HG02943 (cell line): ENCODE data around the gene NR1I3.
A peak's percentile ranks its signal among the peaks of the same experiment; 100 is the strongest.

ENCODE experiments used
- ATAC-seq: cut with Tn5 transposase; IDR thresholded peaks from one replicate; pipeline ENCODE4 v1.9.1; 2021; ENCODE audit warnings: mild to moderate bottlenecking, low read depth, moderate library complexity; ENCODE audit not compliant: unreplicated experiment

NR1I3 gene

DNA sequence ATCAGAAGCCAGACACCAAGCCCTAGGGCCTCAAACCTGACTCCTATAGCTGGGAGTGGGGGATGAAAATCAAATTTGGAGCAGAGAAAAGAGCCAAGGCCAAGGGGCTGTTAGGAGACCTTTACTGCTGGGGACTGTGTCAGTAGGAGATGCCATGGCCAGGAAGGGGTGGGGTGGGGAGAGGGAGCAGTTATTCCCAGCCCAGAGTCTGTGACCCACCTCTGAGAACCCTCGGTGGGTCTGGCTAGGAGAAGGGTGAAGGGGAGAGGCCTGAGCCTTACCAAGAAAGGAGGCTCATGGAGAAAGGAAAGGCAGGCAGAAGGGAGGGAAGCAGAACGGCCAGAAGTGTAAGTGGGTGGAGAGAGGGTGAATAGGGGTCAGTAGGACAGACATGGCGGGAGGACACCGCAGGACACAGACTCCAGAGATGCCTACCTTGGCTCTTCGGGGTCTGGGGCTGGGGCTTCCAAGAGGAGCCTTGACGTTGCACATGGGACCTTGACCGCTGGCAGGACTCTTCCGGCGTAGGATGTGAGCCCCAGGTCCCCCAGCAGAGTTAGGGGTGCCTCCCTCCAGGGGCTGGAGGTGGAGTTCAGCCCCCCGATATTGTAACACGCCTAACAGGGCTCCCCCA is 40.3 kb downstream of the NR1I3 start:
- ATAC-seq, result no peak

DNA sequence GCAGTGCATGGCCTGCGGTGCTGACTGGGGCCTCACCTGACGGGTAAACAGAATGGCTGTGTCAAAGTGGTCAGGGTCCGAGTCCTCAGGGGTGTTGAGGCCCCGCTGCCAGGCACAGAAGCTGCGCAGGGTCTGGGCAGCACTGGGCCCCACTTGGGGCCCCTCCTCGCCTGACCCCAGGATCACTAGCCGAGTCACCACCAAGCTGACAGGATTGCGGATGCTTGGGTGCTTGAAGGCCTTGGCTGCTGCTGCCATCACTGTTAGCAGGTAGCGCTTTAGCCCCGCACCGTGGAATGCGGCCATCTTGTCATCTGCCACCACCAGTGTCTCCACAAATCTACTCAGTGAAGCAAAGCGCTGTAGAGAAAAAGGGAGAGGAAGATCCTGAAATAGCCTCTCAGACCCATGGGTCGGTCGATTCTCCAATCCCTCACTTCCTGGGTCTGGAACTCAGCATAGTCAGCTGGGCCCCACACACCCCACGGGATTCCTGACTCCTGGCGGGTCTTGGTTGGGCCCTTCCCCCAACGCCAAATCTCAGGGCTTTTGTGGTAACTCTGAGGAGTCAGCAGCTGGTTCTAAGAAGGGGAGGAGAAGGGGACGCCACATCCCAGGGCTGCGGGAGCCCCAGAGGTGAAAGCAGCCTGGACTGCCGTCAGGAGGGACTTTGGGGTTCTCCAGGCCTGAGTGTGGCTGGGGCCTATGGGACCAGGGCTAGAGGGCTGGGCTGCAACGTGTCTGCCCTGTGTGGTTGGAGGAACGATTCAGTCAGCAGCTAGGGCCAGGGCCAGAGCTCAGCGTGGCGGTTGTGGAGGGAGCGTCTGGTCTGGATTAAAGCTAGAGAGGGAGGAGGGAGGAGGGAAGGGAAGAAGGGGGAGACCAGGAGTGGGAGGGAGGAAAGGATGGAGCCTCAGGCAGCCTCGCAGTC is 41.2 kb downstream of the NR1I3 start:
- ATAC-seq, result no peak

DNA sequence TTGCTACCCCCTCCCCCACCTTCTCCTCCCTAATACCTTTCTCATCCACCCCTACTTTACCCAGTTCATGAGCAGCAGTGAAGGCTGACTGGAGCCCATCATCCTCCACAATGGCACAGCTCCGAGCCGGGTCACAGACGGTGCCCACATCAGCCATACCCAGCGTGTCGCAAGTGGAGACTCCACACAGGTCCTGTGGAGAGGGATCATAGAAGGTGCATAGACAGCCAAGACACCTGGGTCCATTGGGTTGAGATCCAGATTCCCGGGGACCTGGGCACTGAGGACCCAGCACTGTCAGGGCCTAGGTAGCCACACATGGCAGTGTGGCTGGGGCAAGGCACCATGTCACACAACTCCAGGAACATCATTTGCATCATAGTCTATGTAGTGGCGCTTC is 41.9 kb downstream of the NR1I3 start:
- no peak for ATAC-seq

DNA sequence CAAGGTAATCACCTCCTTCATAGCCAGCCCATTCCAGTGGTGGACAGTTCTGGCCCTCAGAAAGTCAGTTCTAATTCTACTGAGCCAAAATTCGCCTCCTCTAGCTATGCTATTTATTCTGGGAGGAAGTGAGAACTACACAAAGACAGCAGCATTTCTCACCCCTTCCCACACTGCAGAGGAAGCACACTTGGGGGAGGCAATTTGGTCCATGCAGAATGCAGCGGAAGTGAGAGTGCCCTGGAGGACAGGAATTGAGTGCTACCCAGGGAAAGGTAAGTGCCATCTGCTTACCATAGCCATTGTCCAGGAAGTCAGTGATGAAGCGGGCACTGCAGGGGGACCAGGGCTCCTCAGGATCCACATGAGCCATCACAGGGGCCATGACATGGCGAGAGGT is 42.8 kb downstream of the NR1I3 start:
- no peak for ATAC-seq

GRCh38 chr1:161193561-161194235 is 44.3 kb downstream of the NR1I3 start:
- ATAC-seq, result no peak

DNA sequence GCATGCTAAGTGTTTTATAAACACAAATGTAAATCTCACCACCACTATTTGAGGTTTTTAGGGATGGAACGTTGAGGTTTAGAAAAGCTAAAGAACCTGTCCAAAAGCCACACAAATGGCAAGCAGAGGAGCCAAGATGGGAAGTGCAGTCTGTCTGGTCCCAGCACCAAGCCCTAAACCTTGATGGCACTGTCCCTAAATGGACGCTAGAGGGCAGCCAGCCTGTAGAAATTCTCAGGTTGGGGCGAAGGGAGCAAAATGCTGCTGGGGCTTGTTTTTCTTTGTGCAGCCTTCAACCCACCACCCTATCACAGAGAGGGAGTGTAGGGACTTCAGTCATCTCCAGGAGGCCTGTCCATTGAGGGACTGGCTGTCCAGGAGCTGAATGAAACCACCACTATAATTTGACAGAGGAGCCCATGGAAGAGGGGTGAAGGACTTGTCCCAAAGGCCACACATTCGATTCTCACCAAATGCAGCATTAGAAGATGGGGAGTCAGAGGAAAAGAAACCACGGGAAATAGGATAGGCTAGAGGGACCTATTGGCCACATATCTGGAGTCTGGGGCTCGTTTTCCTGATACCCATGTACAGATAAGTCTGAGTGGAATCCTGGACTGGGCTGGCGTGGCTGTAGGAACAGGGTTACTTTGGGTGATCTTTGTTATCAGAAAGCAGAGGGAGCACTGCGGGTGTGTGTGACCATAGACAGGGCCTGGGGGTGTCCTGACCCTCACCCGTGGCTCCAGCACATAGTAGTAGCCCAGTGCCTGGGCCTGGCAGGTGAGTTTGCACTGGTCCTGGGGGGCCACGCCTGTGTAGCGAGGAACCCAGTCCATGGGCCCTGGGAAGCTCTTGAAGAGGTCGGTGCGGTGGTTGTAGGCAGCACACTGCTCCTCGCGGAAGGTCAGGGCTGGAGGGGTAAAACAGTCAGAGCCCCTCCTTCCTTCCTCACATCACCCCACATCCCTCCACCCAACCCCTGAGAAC is 45.2 kb downstream of the NR1I3 start:
- ATAC-seq, result no peak

GRCh38 chr1:161191971-161192370 is 46.0 kb downstream of the NR1I3 start:
- ATAC-seq, result no peak

DNA sequence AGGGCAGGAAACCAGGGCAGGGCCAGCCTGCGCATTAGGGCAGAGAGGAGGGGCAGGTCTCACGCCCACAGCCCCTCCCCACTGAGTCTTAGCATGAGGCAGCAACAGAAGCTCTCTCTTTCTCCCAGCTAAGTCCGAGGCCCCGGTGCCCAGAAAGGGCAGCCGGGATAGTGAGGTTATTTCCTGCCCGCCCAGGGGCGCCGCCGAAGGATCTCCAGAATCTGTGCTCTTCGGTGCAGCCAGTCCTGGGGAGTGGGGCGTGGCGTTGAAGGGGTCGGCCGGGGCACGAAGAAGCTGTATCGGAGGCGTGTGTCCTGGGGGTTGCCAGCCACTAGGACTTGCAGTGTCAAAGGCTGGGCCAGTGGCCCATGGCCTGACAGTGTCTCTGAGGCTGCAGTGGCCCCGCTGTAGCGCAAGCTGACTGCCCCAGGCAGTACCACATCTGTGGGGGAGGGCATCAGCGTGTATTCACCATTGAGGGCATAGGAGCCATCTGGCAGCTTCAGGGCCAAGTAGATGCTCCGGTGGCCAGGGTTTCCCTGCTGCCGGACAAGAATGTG is 47.0 kb downstream of the NR1I3 start:
- no peak for ATAC-seq

- no peak for ATAC-seq
These were observed 49.0 kb downstream of the NR1I3 start for GRCh38 chr1:161189036-161189435.

- ATAC-seq, result no peak
These were observed 49.6 kb downstream of the NR1I3 start for GRCh38 chr1:161188381-161188780.

GRCh38 chr1:161187311-161187710 is 50.7 kb downstream of the NR1I3 start:
- no peak for ATAC-seq

GRCh38 chr1:161185732-161186311 is 52.2 kb downstream of the NR1I3 start:
- ATAC-seq, result peak; percentile 27

- peak; percentile 68 for ATAC-seq
These were observed 52.7 kb downstream of the NR1I3 start for GRCh38 chr1:161185282-161185682.

DNA sequence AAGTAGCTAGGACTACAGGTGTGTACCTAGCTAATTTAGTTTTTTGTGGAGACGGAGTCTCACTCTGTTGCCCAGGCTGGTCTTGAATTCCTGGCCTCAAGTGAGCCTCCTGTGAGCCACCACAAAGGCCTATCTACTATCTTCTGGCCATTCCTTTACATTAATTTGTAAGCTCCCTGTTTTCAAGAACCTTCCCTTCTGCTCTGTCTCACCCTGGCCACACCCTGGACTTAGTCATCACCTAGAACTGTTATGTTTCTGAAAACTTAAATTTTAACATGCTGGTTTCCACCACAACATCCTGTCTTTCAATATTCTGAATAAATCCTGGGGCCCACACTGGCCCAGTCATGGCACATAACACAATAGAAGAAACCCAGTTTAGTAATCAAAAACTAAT is 55.8 kb downstream of the NR1I3 start:
- ATAC-seq, result no peak

DNA sequence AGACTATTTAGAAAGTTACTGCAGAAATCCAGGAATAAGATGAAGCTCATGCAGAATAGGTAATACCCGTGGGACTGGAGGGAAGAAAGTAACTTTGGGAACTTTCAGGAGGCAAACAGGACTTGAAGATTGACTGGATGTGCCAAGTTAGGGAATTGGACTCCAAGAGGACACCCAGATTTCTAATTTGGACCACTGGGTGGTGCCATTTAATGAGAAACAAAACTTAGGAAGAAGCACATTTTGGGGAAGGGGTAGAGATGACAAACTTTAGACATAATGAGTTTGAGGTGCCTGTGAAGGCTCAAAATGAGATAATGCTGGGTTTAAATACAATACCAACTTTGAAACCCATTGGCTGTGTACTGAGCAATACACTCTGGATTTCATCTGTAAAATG is 57.4 kb downstream of the NR1I3 start:
- no peak for ATAC-seq

DNA sequence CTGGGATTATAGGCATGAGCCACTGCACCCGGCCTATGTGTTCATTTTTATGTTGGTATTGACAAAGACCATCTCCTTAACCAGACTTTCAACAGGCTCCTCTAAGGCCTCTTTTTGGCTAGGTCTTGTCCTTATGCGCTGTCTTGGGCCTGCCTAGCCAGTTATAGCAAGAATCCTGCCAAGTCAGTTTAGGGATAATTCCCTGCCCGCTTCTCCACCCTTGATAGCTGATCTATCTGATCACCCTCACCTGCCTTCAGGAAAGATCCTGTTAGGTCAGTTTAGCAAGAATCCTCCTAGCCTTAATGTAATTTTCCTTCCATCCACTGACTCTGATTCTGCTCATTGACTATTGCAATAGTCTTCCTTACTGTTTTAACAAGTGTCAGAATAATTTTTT is 58.3 kb downstream of the NR1I3 start:
- no peak for ATAC-seq
